Esophagus squamous epithelium (tissue), 5 donors: Measurements from ENCODE around the gene SLC18A3. TPM values are rescaled to one million over a fixed set of nuclear protein-coding genes. Genes with fewer than 3 reads are reported as not detected.

Source experiments
- DNase-seq: peaks from one replicate; lab custom pipeline; 2025; lab: John Stamatoyannopoulos, UW
- H3K27ac ChIP-seq, 4 donors: fragments of 200-600 bp; sonication (generic); one replicate each; pipeline ENCODE4 v1.5.1; 2016 to 2019; ENCODE audit warnings: mild to moderate bottlenecking in 1 of 4
- H3K27me3 ChIP-seq, 4 donors: fragments of 200-600 bp; sonication (generic); 1 replicate in 3 of 4; 2 replicates in 1 of 4; pipeline versions ENCODE4 v1.5.1 to v1.6.0; 2017 to 2021; ENCODE audit warnings: antibody characterized with exemption in 1 of 4
- H3K36me3 ChIP-seq, 3 donors: fragments of 200-600 bp; sonication (generic); one replicate each; pipeline ENCODE4 v1.5.1; 2016 to 2019
- H3K4me1 ChIP-seq, 3 donors: fragments of 200-600 bp; sonication (generic); one replicate each; pipeline ENCODE4 v1.5.1; 2017 to 2019
- H3K4me3 ChIP-seq, 4 donors: fragments of 200-600 bp; sonication (generic); 1 replicate in 3 of 4; 2 replicates in 1 of 4; pipeline ENCODE4 v1.5.1; 2016 to 2019; ENCODE audit warnings: mild to moderate bottlenecking in 2 of 4, moderate library complexity in 1 of 4
- H3K9me3 ChIP-seq, 3 donors: fragments of 200-600 bp; sonication (generic); one replicate each; pipeline ENCODE4 v1.5.1; 2016 to 2019
- POLR2A ChIP-seq, 4 donors: fragments of 450-650 bp; IDR thresholded peaks; one replicate each; pipeline ENCODE4 v1.6.1; 2017; ENCODE audit warnings: antibody characterized with exemption in 4 of 4, mild to moderate bottlenecking in 4 of 4, moderate library complexity in 3 of 4
- WGBS, 2 donors: methylation state at CpG; one replicate each; pipeline ENCODE4 v1.1.5; 2018; 5-methylcytosine and 5-hydroxymethylcytosine counted together
- intact Hi-C: fragments of 100-400 bp; cut with DNase I; formaldehyde crosslinking; loops from one replicate; pipeline ENCODE4 v1.15.0; 2022
- total RNA-seq, 4 donors: library from RNA; depleted of rRNA; stranded (reverse); fragments of >200 nt; gene quantifications; one replicate each; pipeline ENCODE4 v1.1.0, GENCODE V29; 2016
- TF ChIP-seq, protein P1 (sequence below), 6 experiments: fragments of 450-650 bp in 4 of 6; fragments of 200-600 bp in 2 of 6; sonication (generic) in 2 of 6; IDR thresholded peaks; one replicate each; pipeline ENCODE4 v1.5.1; 2016 to 2019; ENCODE audit warnings: antibody characterized with exemption in 6 of 6, mild to moderate bottlenecking in 4 of 6, moderate library complexity in 4 of 6
- donor health status: DM: yes; HTN: yes; CAD: no.

SLC18A3 gene
- total RNA-seq, 4 donors from 2014 or later, result not detected

DNA sequence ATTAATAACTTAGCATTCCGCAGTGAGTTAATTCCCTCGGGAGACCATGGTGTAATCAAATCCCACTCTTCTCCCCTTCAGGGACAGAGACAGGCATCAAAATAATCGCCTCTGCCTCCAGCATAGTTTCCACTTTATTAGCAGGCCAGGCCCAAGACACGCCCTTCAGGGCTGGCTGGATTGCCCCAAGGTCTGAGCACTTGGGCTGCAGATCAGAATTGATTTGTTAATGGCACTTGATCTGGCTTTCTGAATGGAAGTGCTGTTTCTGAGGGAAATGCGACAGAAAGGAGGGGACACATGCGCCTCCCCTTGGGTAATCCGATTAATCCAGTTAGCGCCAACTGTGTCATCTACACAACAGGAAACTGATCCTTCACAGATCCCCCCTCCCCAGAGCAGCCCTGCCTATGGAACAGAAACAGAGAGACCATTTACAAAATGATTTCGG, 19.3 kb downstream of the SLC18A3 start:
- intact Hi-C loops, result no loop called here

DNA sequence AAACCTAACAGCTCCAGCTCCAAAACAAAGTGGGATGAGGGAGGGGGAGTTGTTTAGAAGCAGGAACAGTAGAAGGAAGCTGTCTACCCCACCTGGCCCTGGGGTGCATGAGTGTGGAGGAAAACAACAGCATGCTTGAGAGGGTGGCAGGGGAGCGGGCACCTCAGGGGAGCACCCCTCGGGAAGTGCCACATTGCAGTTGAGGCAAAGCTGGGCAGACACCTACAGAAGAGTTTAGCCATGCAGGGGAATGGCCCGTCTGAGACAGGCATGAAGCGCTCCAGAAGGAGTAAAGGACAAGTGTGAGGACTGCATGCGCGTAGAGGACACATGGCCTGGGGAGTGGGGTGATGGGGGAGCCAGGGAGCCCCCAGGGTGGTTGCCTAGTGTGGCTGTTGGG, 21.9 kb downstream of the SLC18A3 start:
- DNase-seq, result no peak
- WGBS, 2 donors, result 88 to 89% methylated on average over 6 of the region's 6 CpGs

More for the DNA sequence above, 19.3 kb downstream of the SLC18A3 start:
- H3K27ac ChIP-seq, result no peak overlapping the region
- H3K36me3 ChIP-seq, result no peaks in the 10 kb centered on the region
- WGBS, 2 donors, result 51 to 63% methylated on average over 7 of the region's 9 CpGs
- H3K27me3 ChIP-seq, result peaks cover 0 to 22% (median 0%) of the 10 kb centered on the region in 4 donors
- no peak overlapping the region for H3K4me3 ChIP-seq
- DNase-seq, result no peak
- H3K9me3 ChIP-seq, result no peaks in the 10 kb centered on the region
- H3K4me1 ChIP-seq, result no peaks in the 10 kb centered on the region
- TF ChIP-seq POLR2A (IDR thresholded peaks at IDR 0.05), result no peak
- TF ChIP-seq, protein P1, sequence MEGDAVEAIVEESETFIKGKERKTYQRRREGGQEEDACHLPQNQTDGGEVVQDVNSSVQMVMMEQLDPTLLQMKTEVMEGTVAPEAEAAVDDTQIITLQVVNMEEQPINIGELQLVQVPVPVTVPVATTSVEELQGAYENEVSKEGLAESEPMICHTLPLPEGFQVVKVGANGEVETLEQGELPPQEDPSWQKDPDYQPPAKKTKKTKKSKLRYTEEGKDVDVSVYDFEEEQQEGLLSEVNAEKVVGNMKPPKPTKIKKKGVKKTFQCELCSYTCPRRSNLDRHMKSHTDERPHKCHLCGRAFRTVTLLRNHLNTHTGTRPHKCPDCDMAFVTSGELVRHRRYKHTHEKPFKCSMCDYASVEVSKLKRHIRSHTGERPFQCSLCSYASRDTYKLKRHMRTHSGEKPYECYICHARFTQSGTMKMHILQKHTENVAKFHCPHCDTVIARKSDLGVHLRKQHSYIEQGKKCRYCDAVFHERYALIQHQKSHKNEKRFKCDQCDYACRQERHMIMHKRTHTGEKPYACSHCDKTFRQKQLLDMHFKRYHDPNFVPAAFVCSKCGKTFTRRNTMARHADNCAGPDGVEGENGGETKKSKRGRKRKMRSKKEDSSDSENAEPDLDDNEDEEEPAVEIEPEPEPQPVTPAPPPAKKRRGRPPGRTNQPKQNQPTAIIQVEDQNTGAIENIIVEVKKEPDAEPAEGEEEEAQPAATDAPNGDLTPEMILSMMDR (IDR thresholded peaks at IDR 0.05), result no peak

DNA sequence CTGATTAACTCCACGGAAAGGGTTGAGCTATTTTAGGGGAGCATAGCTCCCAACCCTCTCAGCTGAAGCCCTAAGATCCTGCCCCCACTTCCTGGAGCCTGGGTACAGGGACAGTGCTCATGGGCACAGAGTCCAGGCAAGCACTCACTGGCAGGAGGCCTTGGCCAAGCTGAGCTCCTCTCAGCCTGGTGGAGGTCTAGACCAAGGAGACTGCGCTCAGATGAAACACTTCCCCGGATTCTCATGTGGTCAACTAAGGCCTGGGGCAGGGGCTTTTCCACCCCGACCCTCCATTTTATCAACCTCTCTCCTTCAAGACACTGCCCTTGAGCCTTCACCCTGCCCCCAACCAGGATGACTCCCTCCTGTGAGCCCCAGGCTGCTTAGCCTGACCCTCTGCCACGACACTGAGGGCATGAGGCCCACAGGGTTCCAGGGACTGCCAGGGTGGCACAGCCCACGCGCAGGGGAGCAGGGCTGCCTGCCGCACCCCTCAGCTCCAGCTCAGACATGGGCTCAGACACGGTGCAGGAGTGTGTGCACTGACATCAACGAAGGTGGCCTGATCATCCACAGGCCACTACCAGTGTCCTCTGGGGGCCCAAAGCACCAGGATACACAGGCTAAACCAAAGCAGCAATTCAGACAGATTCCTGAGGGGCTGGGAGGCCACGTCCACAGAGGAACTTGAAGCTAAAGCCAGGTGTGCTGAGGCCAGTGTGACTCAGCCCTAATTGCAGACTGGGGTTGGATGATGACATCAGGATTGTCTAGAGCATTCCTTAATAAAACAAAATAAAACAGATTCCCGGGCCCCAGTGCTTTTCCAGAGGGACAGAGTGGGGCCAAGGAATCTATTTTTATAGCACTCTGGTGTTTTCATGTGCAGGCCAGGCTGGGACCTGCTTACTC, 22.6 kb downstream of the SLC18A3 start:
- H3K9me3 ChIP-seq, result no peaks in the 10 kb centered on the region
- intact Hi-C loops, result no loop called here
- no peak overlapping the region for H3K4me3 ChIP-seq
- no peak overlapping the region for H3K27ac ChIP-seq
- DNase-seq, result no peak
- H3K4me1 ChIP-seq, result no peaks in the 10 kb centered on the region
- TF ChIP-seq POLR2A (IDR thresholded peaks at IDR 0.05), result no peak
- TF ChIP-seq, protein P1 (IDR thresholded peaks at IDR 0.05), result no peak
- peaks cover 0 to 18% (median 0%) of the 10 kb centered on the region in 4 donors for H3K27me3 ChIP-seq
- H3K36me3 ChIP-seq, result no peaks in the 10 kb centered on the region
- WGBS, 2 donors, result 47 to 67% methylated on average over 5 to 12 of the region's 12 CpGs

More for the DNA sequence above, 21.9 kb downstream of the SLC18A3 start:
- intact Hi-C loops, result no loop called here
- H3K36me3 ChIP-seq, result no peaks in the 10 kb centered on the region
- no peak for TF ChIP-seq POLR2A (IDR thresholded peaks at IDR 0.05)
- TF ChIP-seq, protein P1 (IDR thresholded peaks at IDR 0.05), result no peak
- no peaks in the 10 kb centered on the region for H3K9me3 ChIP-seq
- H3K27ac ChIP-seq, result no peak overlapping the region
- peaks cover 0 to 18% (median 0%) of the 10 kb centered on the region in 4 donors for H3K27me3 ChIP-seq
- H3K4me3 ChIP-seq, result no peak overlapping the region
- H3K4me1 ChIP-seq, result no peaks in the 10 kb centered on the region

DNA sequence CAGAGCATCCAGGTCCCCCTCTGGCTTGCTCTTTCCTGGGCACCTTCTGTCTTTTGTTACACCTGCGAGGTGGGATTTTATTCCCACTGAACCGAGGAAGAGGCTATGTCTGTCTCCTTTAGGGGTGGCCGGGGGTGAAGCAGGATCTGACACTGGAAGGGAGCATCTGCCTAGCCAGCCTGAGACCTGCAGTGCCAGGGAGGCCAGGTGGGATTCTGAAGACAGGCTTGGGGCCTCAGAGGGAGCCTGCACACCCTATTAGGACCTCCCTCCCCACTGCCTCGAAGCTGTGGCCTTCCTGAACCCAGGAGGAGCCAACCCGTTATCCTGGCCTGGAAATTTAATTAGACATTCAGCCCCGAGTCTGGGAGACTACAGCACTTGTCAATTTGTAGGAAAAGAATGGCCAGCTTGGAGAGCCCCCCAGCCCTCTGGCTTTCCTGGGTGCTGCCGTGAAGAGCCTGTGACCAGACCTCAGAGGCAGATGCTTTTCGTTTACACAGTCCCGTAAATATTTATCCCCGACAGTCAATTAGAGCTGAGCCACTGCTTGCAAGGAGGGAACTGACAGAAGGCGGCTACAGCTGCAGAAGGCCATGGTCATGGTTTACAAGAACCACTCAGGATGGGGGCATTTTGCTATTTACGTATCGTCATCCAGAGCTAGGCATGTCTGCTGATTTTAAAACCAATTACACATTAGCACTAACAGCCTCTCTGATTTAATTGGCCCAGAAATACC, 23.4 kb downstream of the SLC18A3 start:
- DNase-seq, result no peak
- Histone ChIP-seq H3K4me1 (no peaks in the 10 kb centered on the region), H3K36me3 (no peaks in the 10 kb centered on the region), H3K9me3 (no peaks in the 10 kb centered on the region), H3K27me3 (peaks cover 0 to 18% (median 0%) of the 10 kb centered on the region in 4 donors), H3K4me3 (no peak overlapping the region), H3K27ac (no peak overlapping the region)
- intact Hi-C loops, result no loop called here
- 27 to 39% methylated on average over 7 to 9 of the region's 13 CpGs for WGBS, 2 donors
- TF ChIP-seq, protein P1 (IDR thresholded peaks at IDR 0.05), result no peak
- no peak for TF ChIP-seq POLR2A (IDR thresholded peaks at IDR 0.05)
